Posterior vena cava (tissue), 2 donors: ENCODE measurements around the gene SLC12A3. TPM values are rescaled to one million over a fixed set of nuclear protein-coding genes. Genes with fewer than 3 reads are reported as not detected.
A peak's percentile ranks its signal among the peaks of the same experiment; 100 is the strongest.

Experiments
- DNase-seq: peaks from one replicate; pipeline ENCODE4 v3.0.0-alpha.2; 2020; ENCODE audit warnings: low spot score
- intact Hi-C, 2 donors: fragments of 100-400 bp; cut with DNase I; formaldehyde crosslinking; loops; one replicate each; pipeline versions ENCODE4 v1.14.1 to v1.14.2; 2022 to 2023
- total RNA-seq, 2 donors: library from RNA; stranded (reverse); fragmentation: NEBNext Ultra II Directional; extraction: Animal tissue kit (Norgen Biotek cat#: 25700); gene quantifications; one replicate each; pipeline ENCODE4 v1.2.1, GENCODE V29; 2021
- donor health status: DM: yes; HTN: yes; CAD: no.
- donor health status: DM: yes; HTN: yes; CAD: no.

The SLC12A3 gene
- total RNA-seq, 2 donors from 2014 or later, result not detected

DNA sequence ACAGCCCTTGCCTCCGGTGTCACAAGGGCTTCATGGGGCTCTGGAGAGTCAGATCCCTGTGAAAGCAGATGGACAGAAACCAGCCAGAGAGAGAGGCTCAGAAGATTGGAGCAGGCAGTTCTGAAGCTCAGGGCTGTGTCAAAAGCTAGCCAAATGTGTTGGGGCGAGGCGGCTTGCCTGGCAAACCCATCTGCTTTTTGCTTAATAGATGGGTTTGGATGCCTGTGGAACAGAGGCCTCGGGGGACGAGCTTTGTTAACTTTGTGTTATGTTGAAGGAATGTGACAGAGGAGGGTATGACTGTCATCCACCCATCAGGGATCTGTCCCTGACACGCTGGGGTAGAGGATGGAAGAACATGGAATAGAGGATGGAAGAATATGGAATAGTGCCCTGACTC lies 21.0 kb upstream of the SLC12A3 start:
- intact Hi-C loops, result no loop called here
- DNase-seq, result peak; percentile 54

DNA sequence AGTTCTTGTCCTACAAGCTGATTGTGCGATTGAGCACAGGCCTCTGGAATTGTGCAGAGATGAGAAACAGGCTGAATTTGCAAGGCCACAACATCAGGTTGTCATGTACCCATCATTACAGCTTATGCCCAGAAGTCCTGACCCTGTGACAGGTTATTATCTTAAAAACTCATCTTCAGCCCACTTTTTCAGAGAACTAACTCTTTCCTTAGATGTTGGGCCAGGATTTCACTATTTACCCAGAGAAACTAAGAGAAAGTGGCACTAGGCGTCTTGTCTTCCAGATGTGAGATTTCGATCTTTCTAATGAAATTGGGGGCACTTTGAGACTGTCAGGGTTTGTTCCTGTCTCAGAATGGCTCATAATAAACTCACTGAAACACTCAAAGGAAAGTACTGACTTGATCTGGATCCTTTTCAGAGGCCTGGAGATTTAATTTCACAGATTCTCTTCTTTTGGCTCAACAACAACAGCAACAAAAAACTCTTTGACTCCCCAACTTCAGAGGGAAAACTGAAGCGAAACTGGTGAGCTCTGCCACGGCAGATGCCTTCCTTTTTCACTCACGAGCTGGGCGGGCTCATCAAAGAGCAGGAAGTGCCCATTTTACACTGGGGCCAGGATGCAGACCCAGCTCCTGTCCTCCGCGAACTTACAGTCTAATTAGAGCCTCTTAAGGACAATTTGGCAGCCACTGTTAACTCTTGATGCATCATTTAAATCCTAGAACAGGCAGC lies 17.7 kb upstream of the SLC12A3 start:
- peak; percentile 74 for DNase-seq
- intact Hi-C loops, result no loop called here

GRCh38 chr16:56848029-56848936 lies 16.7 kb upstream of the SLC12A3 start:
- intact Hi-C loops, result no loop called here
- DNase-seq, result peak; percentile 81

GRCh38 chr16:56848955-56849689 lies 15.9 kb upstream of the SLC12A3 start:
- DNase-seq, result peak; percentile 76
- intact Hi-C loops, result no loop called here

- peak; percentile 46 for DNase-seq
- intact Hi-C loops, result no loop called here
Observed at GRCh38 chr16:56849690-56850680, 15.0 kb upstream of the SLC12A3 start.

GRCh38 chr16:56851671-56852400 lies 13.2 kb upstream of the SLC12A3 start:
- intact Hi-C loops, result no loop called here
- DNase-seq, result peak; percentile 52

DNA sequence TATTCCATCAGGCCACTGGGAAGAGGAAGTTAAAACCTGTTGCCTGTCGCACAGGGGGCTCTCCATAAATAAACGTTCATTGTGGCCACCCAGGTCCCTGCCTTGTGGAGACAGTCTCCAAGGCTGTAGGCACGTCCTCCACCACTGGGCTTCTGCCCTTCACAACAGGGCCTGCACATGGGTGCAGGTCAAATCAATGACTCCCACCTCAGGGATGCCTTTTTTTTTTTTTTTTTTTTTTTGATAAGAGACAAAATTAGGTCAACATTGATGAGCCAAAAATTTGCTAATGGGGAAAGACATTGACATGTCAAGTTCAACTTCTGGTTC lies 12.6 kb upstream of the SLC12A3 start:
- no peak for DNase-seq
- intact Hi-C loops, result no loop called here

DNA sequence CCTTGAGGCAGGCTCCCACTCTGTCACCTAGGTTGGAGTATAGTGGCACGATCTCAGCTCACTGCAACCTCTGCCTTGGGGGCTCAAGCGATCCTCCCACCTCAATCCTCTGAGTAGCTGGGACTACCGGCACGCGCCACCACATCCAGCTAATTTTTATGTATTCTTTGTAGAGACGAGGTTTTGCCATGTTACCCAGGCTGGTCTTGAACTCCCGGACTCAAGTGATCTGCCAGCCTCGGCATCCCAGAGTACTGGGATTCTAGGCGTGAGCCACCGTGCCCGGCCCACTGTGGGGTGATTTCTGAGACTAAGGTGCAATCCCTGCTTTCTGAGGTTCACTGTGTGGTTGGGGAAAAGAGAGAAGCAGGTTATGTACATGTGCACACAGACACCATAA lies 12.0 kb upstream of the SLC12A3 start:
- intact Hi-C loops, result no loop called here
- peak; percentile 40 for DNase-seq

DNA sequence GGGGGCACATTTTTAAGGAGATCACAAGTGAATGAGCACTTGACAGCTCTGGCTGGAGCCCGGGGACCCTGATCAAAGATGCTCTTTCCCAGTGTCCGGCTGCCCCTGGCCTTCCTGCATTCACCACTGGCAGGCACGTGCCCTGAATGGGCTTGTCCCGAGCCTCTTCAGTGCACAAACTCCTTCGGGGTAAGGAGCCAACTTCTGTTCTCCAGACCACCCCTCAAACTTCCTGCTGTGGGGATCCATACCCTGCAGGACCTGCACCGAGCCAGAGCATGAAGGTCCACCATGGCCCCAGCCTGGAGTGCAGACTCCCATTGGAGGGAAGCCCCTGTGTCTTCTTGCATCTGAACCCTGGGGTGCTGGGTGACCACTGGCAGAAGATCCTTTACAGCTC lies 9.8 kb upstream of the SLC12A3 start:
- DNase-seq, result no peak
- intact Hi-C loops, result no loop called here

DNA sequence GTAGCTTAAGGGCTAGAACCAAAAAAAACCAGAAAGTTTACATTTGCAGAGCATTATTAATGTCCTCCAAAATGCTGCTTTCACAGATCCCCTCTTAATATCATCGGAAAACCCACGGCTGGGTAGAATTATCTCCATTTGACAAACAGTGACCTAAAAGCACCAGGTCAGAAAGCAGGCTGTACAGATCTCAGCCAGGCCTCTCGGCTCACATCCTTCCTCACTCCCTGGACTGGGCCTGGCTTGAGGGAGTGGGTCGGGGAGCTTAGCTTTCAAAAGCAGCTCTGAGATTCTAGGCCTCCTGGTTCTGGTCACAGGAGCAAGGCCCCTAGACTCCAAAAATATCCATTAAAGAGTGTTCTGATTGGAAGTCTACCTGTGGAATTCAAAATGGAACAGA lies 9.1 kb upstream of the SLC12A3 start:
- DNase-seq, result no peak
- intact Hi-C loops, result no loop called here

DNA sequence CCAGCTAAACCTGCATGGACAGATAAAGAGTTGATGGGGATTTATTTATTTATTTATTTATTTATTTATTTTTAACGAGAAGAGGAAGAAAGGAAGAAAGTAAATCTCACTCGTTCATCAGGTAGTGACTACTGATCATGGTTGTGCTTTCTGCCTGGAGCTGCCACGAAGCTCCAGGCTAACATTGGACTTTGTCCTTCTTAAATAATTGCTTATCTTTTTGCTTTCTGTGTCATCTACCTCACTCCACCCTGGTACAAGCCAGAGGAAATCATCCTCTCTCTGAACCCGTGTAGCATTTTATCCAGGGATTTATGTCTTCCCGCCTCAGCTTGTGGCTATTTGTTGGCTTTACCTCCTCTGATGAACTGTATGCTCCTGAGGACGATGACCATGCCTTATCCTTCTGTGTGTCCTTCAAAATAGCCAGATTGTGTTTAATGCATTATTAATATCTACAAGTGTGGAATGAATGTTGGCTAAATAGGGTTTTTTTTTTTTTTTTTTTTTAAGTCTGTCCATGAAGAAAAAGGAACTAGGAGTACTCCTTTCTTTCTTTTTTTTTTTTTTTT lies 8.0 kb upstream of the SLC12A3 start:
- intact Hi-C loops, result no loop called here
- DNase-seq, result no peak

GRCh38 chr16:56858374-56858773 lies 6.6 kb upstream of the SLC12A3 start:
- intact Hi-C loops, result no loop called here
- DNase-seq, result no peak

DNA sequence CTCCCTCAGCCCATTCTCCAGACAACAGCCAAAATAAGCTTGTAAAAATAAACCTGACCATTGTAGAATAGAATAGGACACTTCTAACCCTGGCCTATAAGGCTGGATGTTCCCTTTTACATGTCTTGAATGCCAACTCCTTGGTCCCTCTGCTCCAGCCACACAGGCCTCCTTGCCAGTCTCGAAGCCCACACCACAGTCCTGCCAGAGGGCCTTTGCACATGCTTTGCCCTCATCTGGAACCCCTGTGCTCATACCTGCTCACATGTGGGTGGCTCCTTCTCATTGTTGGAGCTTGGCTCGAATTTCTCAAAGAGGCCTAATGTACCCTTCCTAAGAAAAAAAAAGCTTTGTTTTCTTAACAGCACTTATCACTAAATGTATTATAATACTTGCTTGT lies 5.4 kb upstream of the SLC12A3 start:
- intact Hi-C loops, result loop anchor here in 1 of 2 donors (10.0 kb wide), 1 partner anchor 95 kb away; no protein-coding TSS in a partner anchor
- no peak for DNase-seq

GRCh38 chr16:56860226-56861020 lies 4.6 kb upstream of the SLC12A3 start:
- intact Hi-C loops, result loop anchor here in 1 of 2 donors (10.0 kb wide), 1 partner anchor 94 kb away; no protein-coding TSS in a partner anchor
- DNase-seq, result no peak

- intact Hi-C loops, result loop anchor here in 1 of 2 donors (10.0 kb wide), 1 partner anchor 94 kb away; no protein-coding TSS in a partner anchor
- DNase-seq, result no peak
Observed at GRCh38 chr16:56861092-56861610, 3.9 kb upstream of the SLC12A3 start.

GRCh38 chr16:56861756-56862155 lies 3.3 kb upstream of the SLC12A3 start:
- no peak for DNase-seq
- intact Hi-C loops, result loop anchor here in 1 of 2 donors (10.0 kb wide), 1 partner anchor 93 kb away; no protein-coding TSS in a partner anchor
